GM12873 (cell line): Measurements from ENCODE around the gene RUNX3.

Source experiments
- TF ChIP-seq, protein P1 (sequence below): IDR thresholded peaks from 2 replicates; pipeline ENCODE4 v1.5.1; 2012; ENCODE audit warnings: low read depth, mild to moderate bottlenecking, moderate library complexity, low read length, control low read depth; ENCODE audit not compliant: insufficient read depth; ENCODE audit errors: missing control alignments

The RUNX3 gene

DNA sequence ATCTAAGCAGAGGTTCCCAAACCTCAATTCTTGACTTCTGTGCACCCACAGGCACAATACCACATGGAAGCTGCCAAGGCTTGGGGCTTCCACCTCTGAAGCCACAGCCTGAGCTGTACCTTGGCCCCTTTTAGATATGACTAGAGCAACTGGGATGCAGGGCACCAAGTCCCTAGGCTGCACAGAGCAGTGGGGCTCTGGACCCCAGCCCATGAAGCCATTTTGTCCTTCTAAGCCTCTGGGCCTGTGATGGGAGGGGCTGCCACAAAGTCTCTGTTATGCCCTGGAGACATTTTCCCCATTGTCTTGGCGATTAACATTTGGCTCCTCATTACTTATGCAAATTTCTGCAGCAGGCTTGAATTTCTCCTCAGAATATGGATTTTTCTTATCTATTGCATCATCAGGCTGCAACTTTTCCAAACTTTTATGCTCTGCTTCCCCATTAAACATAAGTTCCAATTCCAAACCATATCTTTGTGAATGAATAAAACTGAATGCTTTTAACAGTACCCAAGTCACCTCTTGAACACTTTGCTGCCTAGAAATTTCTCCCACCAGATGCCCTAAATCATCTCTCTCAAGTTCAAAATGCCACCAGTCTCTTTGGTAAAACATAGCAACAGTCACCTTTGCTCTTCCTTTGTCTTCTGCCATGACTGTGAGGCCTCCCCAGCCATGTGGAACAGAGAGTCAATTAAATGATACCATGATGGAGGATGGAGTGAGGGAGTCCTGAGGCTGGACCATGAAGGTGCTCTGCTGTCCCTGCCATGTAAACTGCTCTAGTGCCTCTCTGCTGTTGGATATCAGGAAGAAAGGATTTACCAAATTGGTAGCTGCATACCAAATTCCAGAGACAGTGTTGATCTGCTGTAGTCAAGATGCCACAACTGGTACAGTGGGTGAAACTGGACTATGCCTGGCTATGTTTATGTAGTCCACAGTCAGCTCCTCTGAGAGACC is 37.6 kb downstream of the RUNX3 start:
- TF ChIP-seq, protein P1, sequence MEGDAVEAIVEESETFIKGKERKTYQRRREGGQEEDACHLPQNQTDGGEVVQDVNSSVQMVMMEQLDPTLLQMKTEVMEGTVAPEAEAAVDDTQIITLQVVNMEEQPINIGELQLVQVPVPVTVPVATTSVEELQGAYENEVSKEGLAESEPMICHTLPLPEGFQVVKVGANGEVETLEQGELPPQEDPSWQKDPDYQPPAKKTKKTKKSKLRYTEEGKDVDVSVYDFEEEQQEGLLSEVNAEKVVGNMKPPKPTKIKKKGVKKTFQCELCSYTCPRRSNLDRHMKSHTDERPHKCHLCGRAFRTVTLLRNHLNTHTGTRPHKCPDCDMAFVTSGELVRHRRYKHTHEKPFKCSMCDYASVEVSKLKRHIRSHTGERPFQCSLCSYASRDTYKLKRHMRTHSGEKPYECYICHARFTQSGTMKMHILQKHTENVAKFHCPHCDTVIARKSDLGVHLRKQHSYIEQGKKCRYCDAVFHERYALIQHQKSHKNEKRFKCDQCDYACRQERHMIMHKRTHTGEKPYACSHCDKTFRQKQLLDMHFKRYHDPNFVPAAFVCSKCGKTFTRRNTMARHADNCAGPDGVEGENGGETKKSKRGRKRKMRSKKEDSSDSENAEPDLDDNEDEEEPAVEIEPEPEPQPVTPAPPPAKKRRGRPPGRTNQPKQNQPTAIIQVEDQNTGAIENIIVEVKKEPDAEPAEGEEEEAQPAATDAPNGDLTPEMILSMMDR = no peak

DNA sequence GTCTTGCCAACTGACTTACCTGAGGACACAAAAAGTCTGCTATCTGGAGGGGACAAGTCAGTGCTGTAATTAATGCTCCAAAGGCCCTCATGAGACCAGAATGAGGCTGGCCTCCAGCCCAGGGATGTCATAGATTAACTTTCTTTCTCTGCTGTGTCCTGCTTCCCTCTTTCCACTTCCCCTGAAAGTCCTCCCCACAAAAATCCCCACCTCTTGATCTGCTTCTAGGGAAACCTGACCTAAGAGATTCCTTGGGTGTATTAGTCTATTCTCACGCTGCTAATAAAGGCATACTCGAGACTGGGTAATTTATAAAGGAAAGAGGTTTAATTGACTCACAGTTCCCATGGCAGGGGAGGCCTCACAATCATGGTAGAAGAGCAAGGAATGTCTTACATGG is 39.2 kb downstream of the RUNX3 start:
- TF ChIP-seq, protein P1 = no peak

DNA sequence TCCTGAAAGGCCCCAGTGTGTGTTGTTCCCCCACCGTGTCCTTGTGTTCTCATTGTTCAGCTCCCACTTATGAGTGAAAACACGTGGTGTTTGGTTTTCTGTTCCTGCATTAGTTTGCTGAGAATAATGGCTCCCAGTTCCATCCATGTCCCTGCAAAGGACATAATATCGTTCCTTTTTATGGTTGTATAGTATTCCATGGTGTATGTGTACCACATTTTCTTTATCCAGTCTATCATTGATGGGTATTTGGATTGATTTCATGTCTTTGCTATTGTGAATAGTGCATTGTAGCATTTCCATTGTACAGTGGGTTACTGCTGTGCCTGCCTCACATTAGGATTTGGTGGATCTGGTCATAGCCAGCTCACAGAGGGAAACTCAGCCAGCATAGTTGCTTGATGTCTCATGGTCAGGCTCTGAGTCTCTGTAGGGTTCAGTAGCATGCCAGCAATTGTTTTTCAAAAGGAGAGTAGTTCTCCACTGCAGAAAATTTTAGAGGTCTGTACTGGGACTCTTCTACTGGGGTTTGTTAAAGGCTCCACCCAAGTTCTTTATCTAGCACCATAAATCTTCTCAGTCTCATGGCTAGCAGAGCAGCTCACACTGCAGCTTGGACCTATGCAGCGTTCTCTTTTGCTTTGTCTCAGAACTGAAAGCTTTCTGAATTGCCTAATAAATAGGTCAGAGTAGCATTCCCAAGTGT is 41.0 kb downstream of the RUNX3 start:
- TF ChIP-seq, protein P1 = no peak

DNA sequence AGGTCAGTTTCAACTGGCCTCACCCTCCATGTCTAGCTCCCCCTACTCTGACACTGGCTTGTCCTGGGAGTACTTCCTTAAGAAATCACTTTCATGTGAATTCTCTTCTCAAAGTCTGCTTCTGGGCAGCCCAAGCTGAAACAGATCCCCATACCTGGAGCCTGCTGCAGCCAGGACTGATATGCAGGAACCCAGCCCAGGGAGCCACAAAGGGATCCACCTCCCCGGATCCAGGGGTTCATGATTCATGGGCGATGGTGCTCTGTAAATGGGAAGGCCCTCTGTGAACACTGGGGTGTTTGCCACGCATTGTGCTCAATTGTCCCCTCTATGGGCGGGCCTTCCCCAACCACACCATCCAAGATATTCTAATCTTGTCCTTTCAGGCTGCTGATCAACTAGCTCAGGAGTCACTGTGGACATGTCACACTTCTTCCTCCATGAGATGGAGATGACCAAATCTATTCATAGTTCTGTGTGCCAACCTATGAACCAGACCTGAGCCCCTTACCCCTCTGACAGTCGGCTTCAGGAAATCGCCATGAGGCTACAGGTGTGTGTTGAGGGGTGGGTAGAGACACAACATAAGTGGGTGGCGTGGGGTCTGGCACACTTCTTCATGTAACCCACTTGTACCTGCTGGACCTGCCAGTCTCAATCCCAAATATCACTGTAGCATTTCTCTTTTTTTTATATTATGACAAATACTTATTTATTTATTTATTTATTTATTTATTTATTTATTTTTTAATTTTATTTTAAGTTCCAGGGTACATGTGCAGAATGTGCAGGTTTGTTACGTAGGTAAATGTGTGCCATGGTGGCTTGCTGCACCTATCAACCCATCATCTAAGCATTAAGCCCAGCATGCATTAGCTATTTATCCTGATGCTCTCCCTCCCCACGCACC is 41.8 kb downstream of the RUNX3 start:
- TF ChIP-seq, protein P1 = no peak

DNA sequence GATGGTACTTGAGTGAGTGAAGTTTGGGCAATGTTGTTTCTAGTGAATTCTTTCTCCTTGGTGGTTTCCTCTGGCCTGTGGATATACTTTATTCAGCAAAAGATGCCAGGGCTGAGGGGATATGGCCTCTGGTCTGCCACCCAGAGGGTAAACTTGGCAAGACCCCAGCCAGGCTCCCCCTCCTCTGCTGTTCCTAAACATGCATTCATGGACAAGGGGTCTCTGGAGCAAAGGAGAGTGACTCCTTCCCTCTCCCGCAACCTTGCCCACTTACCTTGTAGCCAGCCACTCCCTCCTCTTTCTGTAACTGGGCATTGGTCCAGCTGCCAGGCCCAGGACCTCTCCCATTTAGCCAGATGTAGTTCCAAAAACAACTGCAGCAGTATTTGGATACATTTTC is 43.8 kb downstream of the RUNX3 start:
- TF ChIP-seq, protein P1 = no peak

DNA sequence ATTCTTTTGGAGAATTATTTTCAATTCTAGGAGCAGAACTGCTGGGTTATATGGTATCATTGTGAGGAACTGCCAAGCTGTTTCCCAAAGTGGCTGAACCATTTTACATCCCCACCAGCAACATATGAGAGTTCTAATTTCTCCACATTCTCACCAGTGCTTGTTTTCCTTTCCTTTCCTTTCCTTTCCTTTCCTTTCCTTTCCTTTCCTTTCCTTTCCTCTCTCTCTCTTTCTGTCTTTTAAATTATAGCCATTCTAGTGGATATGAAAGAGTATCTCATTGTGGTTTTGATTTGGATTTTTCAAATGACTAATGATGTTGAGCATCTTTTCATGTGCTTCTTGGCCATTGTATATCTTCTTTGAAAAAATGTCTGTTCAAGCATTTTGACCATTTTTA is 45.3 kb downstream of the RUNX3 start:
- TF ChIP-seq, protein P1 = no peak

DNA sequence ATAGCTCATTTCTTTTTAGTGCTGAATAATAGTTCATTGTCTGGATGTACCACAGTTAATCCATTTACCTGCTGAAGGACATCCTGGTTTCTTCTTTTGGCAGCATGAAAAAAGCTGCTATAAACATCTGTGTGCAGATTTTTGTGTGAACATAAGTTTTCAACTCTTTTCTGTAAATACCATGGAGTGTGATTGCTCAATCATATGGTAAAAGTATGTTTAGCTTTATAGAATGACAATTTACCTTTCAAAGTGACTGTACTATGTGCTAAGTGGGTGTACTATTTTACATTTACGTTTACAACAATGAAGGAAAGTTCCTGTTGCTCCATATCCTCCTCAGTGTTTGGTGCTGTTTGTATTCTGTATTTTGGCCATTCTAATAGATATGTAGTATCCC is 49.0 kb downstream of the RUNX3 start:
- TF ChIP-seq, protein P1 = no peak
